SW 1271 (cell line): ENCODE results near the gene OCA2.

Source experiments
- DNase-seq, 2 experiments: peaks; one replicate each; lab custom pipeline; 2025; lab: John Stamatoyannopoulos, UW

The OCA2 gene

DNA sequence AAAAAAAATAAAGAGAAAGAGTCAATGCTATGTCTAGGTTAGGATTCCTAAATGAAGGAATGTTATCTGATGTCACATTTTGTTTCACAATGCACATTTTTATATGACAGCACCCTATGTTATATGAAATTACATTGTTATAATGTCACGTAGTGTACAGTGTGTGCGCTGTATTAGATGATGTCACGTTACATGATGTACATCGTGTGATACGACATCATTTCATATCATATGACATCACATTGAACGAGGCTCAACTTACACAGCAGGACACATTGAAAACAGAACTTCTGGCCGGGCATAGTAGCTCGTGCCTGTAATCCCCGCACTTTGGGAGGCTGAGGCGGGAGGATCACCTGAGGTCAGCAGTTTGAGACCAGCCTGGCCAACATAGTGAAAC is 150.0 kb downstream of the OCA2 start:
- no peak for DNase-seq

DNA sequence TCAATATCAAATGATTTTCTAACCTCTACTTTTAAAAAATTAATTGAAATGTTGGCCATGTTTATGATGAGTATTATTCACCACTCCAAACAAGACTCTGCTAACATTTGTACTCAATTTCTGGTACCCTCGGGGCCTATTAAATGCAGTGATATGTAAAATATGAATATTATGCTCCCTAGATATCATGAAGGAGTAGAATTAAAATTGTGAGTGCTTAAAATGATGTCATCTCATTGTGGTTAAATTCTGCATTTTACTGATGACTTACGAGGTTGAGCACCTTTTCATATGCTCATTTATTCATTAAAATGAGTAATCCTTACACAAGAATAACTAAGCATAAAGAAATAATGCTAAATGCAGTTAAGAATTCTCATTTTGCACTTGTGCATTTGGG is 159.9 kb downstream of the OCA2 start:
- DNase-seq: no peak

DNA sequence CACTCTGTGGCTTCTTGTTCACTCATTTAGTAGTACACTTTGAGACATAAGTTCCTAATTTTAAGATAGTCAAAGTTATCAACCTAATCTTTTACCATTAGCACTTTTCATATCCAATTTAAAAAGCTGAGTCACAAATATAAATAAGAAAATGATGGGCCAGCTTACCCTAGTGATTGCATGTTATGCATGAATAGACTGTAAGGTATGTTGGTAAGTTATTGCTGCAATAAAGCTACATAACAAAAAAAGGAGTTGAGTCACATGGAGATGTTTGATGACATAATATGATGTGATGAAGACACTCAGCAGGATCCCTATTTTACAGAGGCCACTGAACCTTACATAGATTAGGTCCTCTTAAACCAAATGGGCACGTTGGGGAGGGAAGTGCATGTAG is 161.3 kb downstream of the OCA2 start:
- no peak for DNase-seq

DNA sequence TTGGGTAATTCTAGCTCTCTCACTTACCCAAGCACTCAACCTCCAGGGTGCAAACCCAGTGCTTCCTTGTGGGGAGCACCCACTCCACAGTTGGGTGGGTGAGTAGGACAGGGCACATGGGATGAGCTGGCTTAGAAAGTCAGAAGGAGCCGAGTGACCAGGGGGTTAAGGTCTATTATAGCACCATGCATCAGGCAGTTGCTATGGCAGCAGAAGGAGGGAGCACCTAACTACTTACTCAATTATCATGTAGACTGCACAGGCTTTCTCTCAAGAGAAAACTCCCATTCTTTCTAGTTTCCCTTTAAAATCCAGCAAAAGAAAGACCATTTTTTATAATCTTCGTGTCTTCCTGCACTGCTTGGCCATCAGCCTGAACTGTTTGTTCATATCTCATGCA is 163.0 kb downstream of the OCA2 start:
- no peak for DNase-seq

DNA sequence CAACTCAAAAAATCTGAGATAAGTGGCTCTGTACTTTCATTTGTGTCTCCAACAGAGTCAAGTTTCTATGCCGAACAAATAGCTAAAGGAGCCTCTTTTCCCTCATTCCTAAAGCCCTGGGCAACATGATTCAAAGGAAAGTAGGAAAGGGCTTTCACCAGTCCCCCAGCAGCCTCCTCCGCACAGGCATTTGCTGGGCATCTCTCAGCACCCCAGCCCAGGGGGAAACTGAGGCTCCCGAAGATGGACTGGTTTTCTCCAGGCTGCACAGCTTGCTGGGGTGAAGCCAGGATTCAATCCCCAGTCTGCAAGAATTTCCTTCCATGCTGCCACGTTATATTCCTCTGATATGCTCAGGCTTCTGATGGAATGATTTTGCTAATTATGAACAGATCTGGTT is 163.8 kb downstream of the OCA2 start:
- no peak for DNase-seq

DNA sequence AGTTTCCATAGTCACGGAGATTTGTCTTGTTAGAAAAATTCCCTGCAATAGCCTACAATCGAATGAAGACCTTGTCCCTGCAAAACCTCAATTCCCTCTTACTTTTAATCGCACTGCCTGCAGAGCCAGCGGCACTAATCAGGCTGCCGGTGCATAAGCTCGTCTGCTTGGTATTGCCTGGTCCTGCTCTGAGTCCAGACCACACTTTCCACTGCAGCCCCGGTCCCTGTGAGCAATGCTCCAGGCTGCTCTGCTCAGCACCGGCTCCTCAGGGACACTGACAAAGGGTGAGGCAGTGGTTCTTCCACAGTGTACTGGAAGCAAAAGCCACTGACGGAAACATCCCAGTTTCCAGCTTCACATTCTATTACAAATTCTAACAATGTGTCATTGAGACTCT is 164.3 kb downstream of the OCA2 start:
- DNase-seq: no peak

DNA sequence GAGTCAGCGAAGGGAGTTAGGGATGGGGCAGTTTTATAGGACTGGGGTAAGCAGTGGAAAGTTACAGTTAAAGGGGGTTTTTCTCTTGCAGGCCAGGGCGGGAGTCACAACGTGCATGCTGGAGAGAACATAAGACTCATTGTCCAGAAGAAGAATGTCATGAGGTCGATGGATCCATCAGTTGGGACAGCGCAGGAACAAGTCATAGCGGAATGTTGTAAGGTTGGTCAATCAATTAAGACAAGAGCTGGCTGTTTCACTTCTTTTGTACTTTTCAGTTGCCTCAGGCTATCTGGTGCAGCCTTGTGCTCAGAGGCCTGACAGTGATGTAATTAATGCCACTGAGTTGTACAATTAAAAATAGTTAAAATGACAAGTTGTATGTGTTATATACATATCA is 165.6 kb downstream of the OCA2 start:
- DNase-seq: no peak

DNA sequence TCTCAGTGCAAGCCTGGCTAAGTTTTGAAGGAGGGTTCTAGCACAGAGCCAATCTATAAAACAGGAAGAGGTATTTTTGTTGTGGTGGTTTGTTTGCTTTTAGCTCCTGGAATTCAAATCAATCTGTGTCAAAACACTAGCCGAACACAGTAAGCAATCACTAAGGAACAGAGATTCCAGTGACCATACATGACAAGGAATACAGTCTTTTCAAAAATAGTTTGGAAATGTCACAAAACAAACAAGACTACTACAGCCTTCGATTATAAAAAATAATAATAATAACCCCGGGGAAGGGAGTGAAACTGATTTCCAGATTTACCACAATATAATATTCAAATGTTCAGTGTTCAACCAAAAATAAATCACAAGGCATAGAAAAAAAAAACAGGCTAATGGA is 166.5 kb downstream of the OCA2 start:
- DNase-seq: no peak

DNA sequence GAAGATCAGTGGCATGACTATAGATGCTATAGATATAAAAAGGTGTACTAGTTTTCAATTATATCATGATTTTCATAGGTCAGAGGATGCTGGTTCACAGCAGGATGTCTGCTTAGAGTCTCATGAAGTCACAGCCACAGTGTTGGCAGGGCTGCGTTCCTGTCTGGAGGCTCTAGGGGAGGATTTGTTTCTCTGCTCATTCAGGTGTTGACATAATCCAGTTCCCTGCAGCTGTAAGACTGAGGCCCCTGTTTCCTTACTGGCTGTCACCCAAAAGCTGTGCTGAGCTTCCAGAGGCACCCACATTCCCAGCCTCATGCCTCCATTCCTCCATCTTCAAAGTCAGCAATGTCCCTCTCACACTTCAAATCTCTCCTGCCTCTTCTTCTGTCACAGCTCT is 170.7 kb downstream of the OCA2 start:
- DNase-seq: no peak

DNA sequence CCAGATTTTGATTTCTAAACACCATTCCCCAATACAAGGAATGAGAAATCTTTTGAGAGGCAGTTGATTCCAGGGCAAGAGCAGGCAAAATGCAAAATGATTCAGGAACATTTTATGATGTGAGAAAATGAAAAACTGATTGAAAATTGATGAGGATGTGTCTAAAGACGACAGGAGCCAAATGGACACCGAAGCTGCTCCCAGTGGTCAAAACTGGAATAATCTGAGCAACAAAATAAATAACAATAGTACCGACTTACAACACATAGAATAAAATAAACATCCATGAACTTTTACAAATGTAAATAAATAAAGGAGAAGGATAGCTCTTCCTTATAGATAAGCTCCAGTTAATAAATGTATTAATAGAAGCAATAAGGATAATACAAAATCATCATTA is 186.8 kb downstream of the OCA2 start:
- no peak for DNase-seq

DNA sequence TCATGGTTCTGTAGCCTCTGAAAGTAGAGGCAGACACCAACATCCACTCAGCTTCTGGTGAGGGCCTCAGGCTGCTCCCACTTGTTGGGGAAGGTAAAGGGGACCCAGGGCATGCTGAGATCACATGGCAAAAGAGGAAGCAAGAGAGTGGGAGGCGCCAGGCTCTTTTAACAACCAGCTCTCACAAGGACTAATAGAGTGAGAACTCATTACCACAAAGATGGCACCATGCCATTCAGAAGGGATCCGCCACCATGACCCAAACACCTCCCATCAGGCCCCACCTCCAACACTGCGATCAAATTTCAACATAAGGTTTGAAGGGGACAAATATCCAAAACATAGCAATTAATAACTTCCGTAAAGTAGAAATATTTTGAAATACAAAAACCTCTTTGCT is 192.3 kb downstream of the OCA2 start:
- no peak for DNase-seq

DNA sequence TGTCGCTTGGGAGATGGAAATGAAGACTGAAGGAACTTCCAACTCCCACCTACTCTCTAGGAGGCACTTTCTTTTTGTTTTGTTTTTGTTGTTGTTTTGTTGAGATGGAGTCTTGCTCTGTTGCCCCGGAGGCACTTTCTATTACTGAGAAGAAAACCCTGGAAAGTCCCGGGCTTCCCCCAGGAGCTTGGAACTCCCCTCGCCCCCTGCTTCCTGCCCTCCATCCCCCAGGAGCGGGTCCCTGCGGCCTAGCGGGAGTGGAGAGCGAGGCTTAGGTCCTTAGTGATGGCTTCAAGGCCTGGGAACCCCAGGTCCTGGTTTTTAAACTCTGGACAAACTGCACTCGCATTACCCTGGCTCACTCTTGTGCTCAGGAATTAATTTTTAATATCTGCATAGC is 195.7 kb downstream of the OCA2 start:
- DNase-seq: no peak

DNA sequence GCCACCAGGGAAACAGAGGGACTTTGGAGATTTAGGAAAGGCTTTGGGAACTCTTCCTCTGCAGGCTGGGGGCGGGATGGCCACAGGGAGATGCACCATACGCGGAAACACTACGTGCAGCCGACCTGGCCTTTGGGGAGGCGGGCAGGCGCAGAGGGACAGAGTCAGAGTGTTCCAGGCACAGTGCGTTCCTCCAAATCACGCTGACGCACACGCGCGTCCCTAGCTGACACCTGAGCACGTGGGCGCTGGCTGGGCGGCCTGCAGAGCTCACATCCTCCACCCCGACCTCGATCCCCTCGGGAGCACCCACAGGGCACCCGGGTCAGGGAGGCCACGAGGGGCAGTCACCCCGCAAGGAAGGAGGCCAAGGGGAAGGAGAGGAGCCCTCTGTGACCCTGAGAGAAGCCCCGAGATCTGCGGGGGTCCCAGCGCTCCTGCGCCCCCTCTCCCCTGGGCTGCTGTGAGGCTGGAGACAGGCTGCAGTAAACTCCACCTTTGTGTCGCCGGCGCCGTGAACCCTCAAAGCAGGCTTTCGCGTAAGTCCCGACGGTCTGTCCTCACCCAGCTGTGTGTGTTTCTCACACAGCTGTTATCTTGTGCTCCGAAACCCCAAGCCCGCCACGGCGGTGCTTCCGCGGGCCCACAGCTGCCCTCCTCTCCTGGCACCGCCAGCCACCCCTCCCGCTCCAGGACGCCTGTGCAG is 196.3 kb downstream of the OCA2 start:
- no peak for DNase-seq

DNA sequence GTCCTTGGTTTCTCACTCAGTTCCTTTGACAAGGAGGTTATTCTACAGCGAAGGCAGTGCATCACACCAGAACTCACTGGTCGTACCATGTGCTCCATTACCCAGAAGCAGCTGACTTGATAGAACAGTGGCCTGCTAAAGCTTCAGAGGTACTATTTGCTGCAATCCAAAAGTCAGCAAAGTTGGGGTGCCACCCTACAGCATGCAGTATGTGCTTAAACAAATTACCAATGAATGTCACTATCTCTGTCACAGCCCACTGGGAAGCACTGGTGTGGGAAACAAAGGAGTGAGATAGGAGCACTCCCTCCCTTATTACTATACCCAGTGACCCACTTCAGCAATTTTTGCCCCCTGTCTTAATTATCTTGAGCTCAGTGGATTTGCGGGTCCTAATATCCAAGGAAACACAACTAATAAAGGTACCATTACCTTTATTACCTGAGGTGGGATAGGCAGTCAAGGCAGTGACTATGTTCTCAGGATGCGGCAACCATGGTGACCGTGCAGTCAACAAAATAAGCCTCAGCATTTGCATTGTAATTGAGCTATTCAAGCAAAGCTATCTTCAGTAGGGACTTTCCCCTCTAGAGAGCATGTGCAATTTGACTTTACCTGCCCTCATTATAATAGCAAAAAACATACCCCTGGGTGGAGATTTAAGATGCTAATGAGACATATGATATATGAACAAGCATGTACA is 199.4 kb downstream of the OCA2 start:
- DNase-seq: no peak

DNA sequence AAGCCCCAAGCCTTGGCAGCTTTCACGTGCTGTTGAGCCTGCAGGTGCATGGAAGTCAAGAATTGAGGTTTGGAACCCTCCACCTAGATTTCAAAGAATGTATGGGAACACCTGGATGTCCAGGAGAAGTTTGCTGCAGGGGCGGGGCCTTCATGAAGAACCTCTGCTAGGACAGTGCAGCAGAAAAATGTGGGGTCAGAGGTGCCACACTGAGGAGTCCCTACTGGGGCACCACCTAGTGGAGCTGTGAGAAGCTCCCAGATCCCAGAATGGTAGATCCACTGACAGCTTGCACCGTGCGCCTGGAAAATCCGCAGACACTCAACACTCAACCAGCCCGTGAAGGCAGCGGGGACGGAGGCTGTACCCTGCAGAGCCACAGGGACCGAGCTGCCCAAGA is 201.6 kb downstream of the OCA2 start:
- no peak for DNase-seq

DNA sequence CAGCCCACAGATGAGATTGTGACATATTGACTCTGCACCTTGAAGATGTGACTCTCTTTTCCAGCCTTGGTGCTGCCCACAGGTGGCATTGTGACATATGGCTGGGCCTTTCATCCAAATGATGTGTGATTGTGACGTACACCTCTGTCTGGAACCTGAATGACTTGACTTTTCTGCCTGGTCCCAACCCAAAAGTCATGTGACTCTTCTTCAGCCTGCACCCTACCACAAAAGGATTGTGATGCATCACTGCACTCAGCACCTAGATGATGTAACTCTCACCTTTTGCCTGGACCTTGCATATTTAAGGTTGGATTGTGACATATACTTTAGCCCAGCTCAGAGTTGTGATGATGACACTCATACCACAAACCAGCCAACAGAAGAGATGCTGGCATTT is 204.5 kb downstream of the OCA2 start:
- DNase-seq: no peak

DNA sequence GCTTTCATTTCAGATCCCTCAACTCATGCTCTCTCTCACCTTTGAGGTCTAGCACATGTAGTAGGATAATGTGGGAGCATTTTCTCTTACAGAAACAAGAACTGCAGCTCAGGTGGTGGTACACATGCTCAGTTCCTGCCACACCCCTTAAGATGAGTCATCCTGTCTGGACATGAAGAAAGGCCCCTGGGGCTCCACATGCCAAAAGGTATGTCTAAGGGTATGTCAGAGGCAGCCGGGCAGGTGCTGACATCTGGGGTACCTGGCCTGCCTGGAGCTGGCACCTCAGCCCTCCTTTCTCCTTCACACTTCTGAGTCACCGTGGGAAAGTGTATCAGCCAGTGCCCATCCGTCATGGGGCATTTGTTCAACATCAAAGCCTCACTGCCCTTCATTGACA is 209.9 kb downstream of the OCA2 start:
- DNase-seq: no peak

DNA sequence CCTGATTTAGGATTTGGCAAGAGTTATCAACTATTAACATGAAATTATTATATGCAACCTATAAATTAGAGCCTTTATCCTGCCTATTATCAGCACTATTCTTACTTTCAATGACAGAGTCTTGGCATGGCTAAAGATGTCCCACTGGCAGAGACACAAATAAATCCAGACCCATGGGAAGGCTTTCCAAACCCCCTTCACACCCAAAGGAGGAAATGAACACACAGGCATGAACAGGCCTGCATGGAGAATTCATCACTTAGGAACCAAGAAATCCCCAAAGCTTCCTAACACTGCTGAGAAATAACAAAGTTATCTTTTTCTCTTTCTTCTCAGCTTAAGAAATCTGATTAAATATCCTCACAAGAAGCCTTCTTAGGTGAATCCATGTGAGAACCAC is 213.9 kb downstream of the OCA2 start:
- DNase-seq: no peak

DNA sequence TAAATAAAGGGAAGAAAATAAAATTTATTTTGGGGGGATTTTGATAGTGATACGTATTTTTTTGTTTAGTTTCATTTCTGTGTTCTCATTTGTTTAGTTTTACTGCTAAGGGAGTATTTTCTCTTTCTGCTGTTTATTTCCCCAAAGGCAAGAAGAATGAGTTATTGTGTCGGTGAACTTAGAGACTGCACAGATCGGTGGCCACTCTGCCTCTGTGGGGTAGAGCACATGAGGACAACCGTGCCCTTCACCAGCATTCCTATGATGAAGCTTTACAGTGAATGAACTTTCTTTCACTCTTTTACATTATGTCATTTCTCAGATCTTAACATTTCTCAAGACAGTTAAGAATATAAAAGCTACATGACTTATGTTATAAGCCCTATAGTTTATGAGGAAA is 214.4 kb downstream of the OCA2 start:
- DNase-seq: no peak

DNA sequence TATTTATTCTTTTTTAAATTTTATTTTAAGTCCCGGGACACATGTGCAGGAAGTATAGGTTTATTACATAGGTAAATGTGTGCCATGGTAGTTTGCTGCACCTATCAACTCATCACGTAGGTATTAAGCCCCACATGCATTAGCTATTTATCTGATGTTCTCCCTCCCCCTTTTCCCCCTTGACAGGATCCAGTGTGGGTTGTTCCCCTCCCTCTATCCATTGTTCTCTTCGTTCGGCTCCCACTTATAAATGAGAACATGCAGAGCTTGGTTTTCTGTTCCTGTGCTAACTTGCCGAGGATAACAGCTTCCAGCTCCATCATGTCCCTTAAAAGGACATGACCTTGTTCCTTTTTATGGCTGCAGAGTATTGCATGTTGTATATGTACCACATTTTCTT is 220.3 kb downstream of the OCA2 start:
- no peak for DNase-seq

DNA sequence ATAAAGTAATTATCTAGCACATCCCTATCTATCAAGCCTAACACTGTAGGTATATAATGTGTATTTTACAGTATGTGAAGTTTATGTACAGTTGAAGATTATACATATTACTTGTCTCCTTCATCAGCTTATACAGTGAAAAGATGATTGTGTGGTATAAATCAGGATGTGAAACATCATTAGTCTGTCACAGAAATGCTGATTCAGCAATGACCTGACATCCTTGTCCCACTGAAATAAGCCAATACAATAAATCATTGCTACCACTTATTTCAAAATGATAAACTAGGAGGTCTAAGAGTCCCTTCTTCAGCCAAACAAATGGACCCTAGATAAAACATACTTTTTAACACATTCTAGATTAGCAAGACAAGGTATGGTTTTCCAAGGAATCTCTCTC is 225.3 kb downstream of the OCA2 start:
- DNase-seq: no peak

DNA sequence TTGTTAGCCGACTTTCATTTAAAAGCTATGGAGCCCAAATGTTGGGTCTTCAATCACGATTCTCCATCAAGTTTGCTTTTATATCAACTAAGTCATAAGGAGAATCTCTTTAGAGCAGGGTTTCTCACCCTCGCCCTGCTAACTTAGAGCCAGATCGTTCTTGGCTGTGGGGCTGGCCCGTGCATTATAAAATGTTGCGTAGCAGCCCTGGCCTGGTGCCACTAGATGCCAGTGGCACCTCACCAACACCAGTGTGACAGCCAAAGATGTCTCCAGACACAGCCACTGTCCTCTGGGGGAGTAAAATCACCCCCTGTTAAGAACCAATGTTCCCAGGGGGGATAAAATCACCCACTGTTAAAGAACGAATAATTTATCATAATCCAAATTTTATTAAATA is 226.1 kb downstream of the OCA2 start:
- DNase-seq: no peak

DNA sequence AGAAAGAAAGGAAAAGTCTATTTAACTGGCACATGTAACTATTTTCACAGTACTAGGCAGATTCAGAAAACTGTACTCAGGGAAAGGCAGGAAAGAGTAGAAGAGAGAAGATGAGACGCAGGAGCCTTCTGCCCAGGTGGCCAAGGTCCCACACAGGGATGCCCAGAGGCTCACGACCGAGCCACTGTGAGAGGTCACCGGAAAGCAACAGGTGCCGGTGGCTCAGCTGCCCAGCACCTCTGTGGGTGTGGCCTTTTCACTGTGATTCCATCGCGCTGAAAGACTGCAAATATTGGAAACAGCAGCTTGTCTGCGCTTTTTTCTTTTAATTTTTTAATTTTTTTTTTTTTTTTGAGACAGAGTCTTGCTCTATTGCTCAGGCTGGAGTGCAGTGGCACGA is 226.8 kb downstream of the OCA2 start:
- DNase-seq: no peak

DNA sequence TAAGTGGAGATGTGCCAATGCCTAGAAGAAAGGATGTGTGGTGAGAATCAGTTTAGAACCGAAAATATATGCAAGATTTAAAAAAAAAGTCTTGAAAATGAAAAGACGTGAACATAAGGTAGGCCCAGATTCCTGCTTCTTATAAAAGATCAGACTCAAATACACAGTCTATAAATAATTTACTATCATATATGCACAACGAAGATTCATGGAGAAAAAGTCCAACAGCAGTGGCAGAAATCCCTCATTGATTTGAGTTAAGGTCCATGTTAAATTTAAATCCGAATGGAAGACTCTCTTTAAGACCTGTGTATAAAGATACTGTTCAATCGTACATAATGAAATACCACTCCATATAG is 227.2 kb downstream of the OCA2 start:
- no peak for DNase-seq
